IMR-90 (cell line): ENCODE measurements around the gene TENM3. TPM values are rescaled to one million over a fixed set of nuclear protein-coding genes. Genes with fewer than 3 reads are reported as not detected.

Experiments
- ATAC-seq: fragments of 200-7000 bp; cut with Tn5 transposase; 2 replicates; pipeline ENCODE4 v1.9.1; 2020; ENCODE audit warnings: low read depth, mild to moderate bottlenecking, moderate library complexity
- BruUV-seq: library from RNA; stranded (reverse); fragments of 400-500 nt; replicated peaks from 2 replicates; lab custom pipeline; 2021; lab: Mats Ljungman, UMichigan
- CTCF ChIA-PET: fragments of 300-600 bp; formaldehyde crosslinking; extraction: SDS; loops from one replicate; lab custom pipeline; 2021; ENCODE audit warnings: antibody characterized with exemption; lab: Yijun Ruan, JAX
- POLR2A ChIA-PET: fragments of 300-600 bp; sonication (Branson Sonifier 250); formaldehyde crosslinking; loops from one replicate; lab custom pipeline; 2022; ENCODE audit warnings: antibody characterized with exemption; ENCODE audit not compliant: unreplicated experiment; lab: Charles Lee
- DNase-seq: peaks from one replicate; pipeline ENCODE4 v3.0.0; 2013
- H2AFZ ChIP-seq: replicated peaks from 2 replicates; pipeline ENCODE3; 2013; ENCODE audit warnings: low read length, mild to moderate bottlenecking; ENCODE audit not compliant: poor library complexity
- H2AK5ac ChIP-seq: 2 replicates; pipeline ENCODE4 v1.6.1; 2013; ENCODE audit warnings: low read depth, low read length, inconsistent platforms
- H2AK9ac ChIP-seq: replicated peaks from 2 replicates; pipeline ENCODE3; 2013; ENCODE audit warnings: mild to moderate bottlenecking, low read depth, low read length, moderate library complexity; ENCODE audit not compliant: poor library complexity
- H2BK120ac ChIP-seq: 2 replicates; pipeline ENCODE4 v1.6.1; 2013; ENCODE audit warnings: low read depth, low read length, inconsistent platforms
- H2BK15ac ChIP-seq: 3 replicates; pipeline ENCODE4 v1.6.1; 2013; ENCODE audit warnings: low read depth, low read length, inconsistent platforms
- H2BK20ac ChIP-seq: 2 replicates; pipeline ENCODE4 v1.6.1; 2013; ENCODE audit warnings: low read depth, mild to moderate bottlenecking, inconsistent platforms, low read length, moderate library complexity
- H2BK5ac ChIP-seq: 2 replicates; pipeline ENCODE4 v1.6.1; 2013; ENCODE audit warnings: mild to moderate bottlenecking, low read depth, low read length, inconsistent platforms; ENCODE audit not compliant: poor library complexity, severe bottlenecking
- H3K14ac ChIP-seq: replicated peaks from 2 replicates; pipeline ENCODE4 v1.6.1; 2013; ENCODE audit warnings: low read depth, low read length, inconsistent platforms
- H3K18ac ChIP-seq: 2 replicates; pipeline ENCODE4 v1.6.1; 2013; ENCODE audit warnings: low read depth, low read length, control low read depth
- H3K23ac ChIP-seq: 2 replicates; pipeline ENCODE4 v1.6.1; 2013; ENCODE audit warnings: low read depth, low read length, inconsistent platforms
- H3K27ac ChIP-seq: 2 replicates; pipeline ENCODE4 v1.5.1; 2013; ENCODE audit warnings: mild to moderate bottlenecking, control low read depth, low read length; ENCODE audit not compliant: insufficient read depth
- H3K27me3 ChIP-seq: 2 replicates; pipeline ENCODE4 v1.6.1; 2013; ENCODE audit warnings: low read length; ENCODE audit not compliant: control insufficient read depth, insufficient read depth
- H3K36me3 ChIP-seq: 2 replicates; pipeline ENCODE4 v1.6.1; 2013; ENCODE audit warnings: low read length, mixed read lengths; ENCODE audit not compliant: control insufficient read depth, insufficient read depth
- H3K4ac ChIP-seq: 2 replicates; pipeline ENCODE4 v1.6.1; 2013; ENCODE audit warnings: low read depth, low read length, inconsistent platforms
- H3K4me1 ChIP-seq: 2 replicates; pipeline ENCODE4 v1.6.1; 2013; ENCODE audit warnings: low read length, mixed read lengths; ENCODE audit not compliant: control insufficient read depth, insufficient read depth
- H3K4me2 ChIP-seq: 2 replicates; pipeline ENCODE4 v1.6.1; 2013; ENCODE audit warnings: low read depth, mild to moderate bottlenecking, control low read depth, low read length, moderate library complexity
- H3K4me3 ChIP-seq: 2 replicates; pipeline ENCODE4 v1.5.1; 2013; ENCODE audit warnings: low read depth, mild to moderate bottlenecking, control low read depth, low read length, moderate library complexity; ENCODE audit not compliant: insufficient read depth
- H3K56ac ChIP-seq: 2 replicates; pipeline ENCODE4 v1.6.1; 2013; ENCODE audit warnings: low read length, inconsistent platforms; ENCODE audit not compliant: insufficient read depth; ENCODE audit errors: extremely low read depth
- H3K79me1 ChIP-seq, 2 experiments: 2 replicates each; pipeline ENCODE4 v1.6.1; 2013; ENCODE audit warnings: low read length in 2 of 2, inconsistent platforms in 1 of 2, low read depth in 1 of 2
- H3K9ac ChIP-seq: 2 replicates; pipeline ENCODE4 v1.6.1; 2013; ENCODE audit warnings: low read depth, low read length, control low read depth
- H3K9me1 ChIP-seq: 2 replicates; pipeline ENCODE4 v1.6.1; 2013; ENCODE audit warnings: low read length, inconsistent platforms; ENCODE audit not compliant: insufficient read depth
- H3K9me3 ChIP-seq: 2 replicates; pipeline ENCODE4 v1.6.1; 2013; ENCODE audit warnings: low read length; ENCODE audit not compliant: control insufficient read depth, insufficient read depth
- H4K20me1 ChIP-seq: 2 replicates; pipeline ENCODE4 v1.6.1; 2013; ENCODE audit warnings: low read length, inconsistent platforms; ENCODE audit not compliant: insufficient read depth
- H4K5ac ChIP-seq: 2 replicates; pipeline ENCODE4 v1.6.1; 2013; ENCODE audit warnings: mild to moderate bottlenecking, low read depth, low read length, control low read depth
- H4K8ac ChIP-seq, 2 experiments: 2 replicates each; pipeline ENCODE4 v1.6.1; 2013; ENCODE audit warnings: low read depth in 2 of 2, low read length in 2 of 2, control low read depth in 1 of 2, inconsistent platforms in 1 of 2
- H4K91ac ChIP-seq: 2 replicates; pipeline ENCODE4 v1.6.1; 2013; ENCODE audit warnings: low read depth, low read length, inconsistent platforms; ENCODE audit not compliant: insufficient read depth
- CEBPB ChIP-seq: IDR thresholded peaks from 2 replicates; pipeline ENCODE4 v1.6.1; 2012; ENCODE audit warnings: low read depth, low read length, improper control_type of control experiment
- CHD1 ChIP-seq: IDR thresholded peaks from 2 replicates; pipeline ENCODE4 v1.6.1; 2012; ENCODE audit warnings: low read depth, low read length, improper control_type of control experiment
- WGBS, 2 experiments: methylation state at CpG; one replicate each; pipeline versions ENCODE4 v1.1.5 to v1.1.7; 2013; ENCODE audit warnings: missing lambda C conversion rate in 2 of 2; ENCODE audit not compliant: insufficient read length in 1 of 2; ENCODE audit errors: extremely low coverage in 2 of 2; 5-methylcytosine and 5-hydroxymethylcytosine counted together
- dilution Hi-C: fragments of 300-500 bp; cut with HindIII; formaldehyde crosslinking; loops from one replicate; pipeline ENCODE4 v1.14.3; 2018; ENCODE audit warnings: low sequenced_read_pairs; ENCODE audit not compliant: unreplicated experiment
- in situ Hi-C: fragments of 300-500 bp; cut with MboI; formaldehyde crosslinking; loops from 3 replicates; pipeline ENCODE4 v1.14.3; 2019; ENCODE audit warnings: low sequenced_read_pairs, inconsistent platforms, mixed read lengths
- intact Hi-C: fragments of 100-400 bp; cut with micrococcal nuclease; formaldehyde crosslinking; loops from 2 replicates; pipeline ENCODE4 v1.10.0; 2022
- polyA plus RNA-seq, 3 experiments: library from polyadenylated mRNA; depleted of rRNA; stranded (reverse); fragments of >200 nt; gene quantifications; 2 replicates each; pipeline ENCODE4 v1.2.3, GENCODE V29; 2012; ENCODE audit warnings: low replicate concordance in 1 of 3
- total RNA-seq: library from RNA; depleted of rRNA; stranded (reverse); fragments of >200 nt; gene quantifications from 2 replicates; pipeline ENCODE4 v1.2.3, GENCODE V29; 2012

Gene TENM3
- total and polyA plus RNA-seq, 2 of the 4 experiments (the other 2 are of a cell fraction) = 29.9 to 173 TPM

DNA sequence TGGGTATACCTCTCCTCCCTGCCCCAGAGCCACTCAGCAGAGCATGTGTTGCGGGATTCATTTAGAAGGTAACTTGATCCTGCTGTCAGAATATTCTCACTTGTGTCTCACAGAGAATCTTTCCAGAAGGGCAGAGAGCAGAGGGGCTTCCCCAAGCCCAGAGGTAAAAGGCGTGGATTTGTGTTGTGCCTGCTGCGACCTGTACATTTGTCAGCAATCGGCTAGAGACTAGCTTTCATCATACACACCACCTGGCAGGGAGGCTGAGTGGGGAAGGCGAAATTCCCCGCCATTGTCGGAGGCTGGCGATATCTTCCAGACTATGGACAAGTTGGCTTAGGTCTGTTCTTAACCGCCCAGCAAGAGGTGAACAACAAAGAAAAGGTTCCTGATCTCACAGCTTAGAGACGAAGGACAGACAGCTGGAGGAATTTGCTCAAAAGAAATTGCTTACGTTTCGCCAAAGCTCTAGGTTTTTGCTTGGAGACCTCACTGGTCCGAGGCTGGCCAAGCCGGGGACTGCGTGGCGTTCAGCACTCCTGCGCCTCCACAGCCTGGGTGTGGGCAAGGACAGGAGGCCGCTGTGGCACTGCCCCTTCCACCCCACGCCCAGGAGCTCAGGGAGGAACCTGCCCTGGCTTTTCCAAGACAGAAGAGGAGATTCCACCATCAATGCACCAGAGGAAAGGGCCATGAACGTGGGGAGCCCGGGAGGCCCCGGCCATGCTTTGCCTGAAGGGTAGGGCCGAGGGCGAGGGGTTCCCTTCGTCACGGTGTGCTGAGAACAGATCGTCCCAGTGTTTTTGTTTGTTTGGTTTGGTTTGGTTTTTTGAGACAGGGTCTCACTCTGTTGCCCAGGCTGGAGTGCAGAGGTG lies 604.6 kb downstream of the TENM3 start:
- no peak overlapping the region for H2BK5ac ChIP-seq
- no peak for DNase-seq
- no peak overlapping the region for H3K9ac ChIP-seq
- H3K4me3 ChIP-seq = no peak overlapping the region
- no peak overlapping the region for H3K56ac ChIP-seq
- H3K18ac ChIP-seq = no peak overlapping the region
- H3K9me1 ChIP-seq = no peaks in the 10 kb centered on the region
- dilution Hi-C loops = no loop called here
- H3K14ac ChIP-seq = no peak overlapping the region
- no peak overlapping the region for H4K5ac ChIP-seq
- no peak overlapping the region for H4K8ac ChIP-seq
- H2AFZ ChIP-seq = no peak overlapping the region
- CTCF ChIA-PET = no interaction called here
- H3K27me3 ChIP-seq = peaks cover 15% of the 10 kb centered on the region
- no peaks in the 10 kb centered on the region for H3K79me1 ChIP-seq
- in situ Hi-C loops = no loop called here
- POLR2A ChIA-PET = no interaction called here
- H3K27ac ChIP-seq = no peak overlapping the region
- H2AK5ac ChIP-seq = no peak overlapping the region
- peaks cover 1% of the 10 kb centered on the region; the same call in 1 of the 2 replicates for H3K9me3 ChIP-seq
- TF ChIP-seq CEBPB (no peak), CHD1 (no peak)
- H3K4ac ChIP-seq = no peak overlapping the region
- no peak overlapping the region for H3K23ac ChIP-seq
- H3K4me2 ChIP-seq = no peak overlapping the region
- H3K4me1 ChIP-seq = no peaks in the 10 kb centered on the region
- H2BK15ac ChIP-seq = no peak overlapping the region
- intact Hi-C loops = no loop called here
- no peaks in the 10 kb centered on the region for H4K20me1 ChIP-seq
- ATAC-seq = no peak
- no peak overlapping the region for H4K91ac ChIP-seq
- no peaks in the 10 kb centered on the region for H3K36me3 ChIP-seq
- H2BK120ac ChIP-seq = no peak overlapping the region
- H2AK9ac ChIP-seq = no peak overlapping the region
- no TSS peak for BruUV-seq
- no peak overlapping the region for H2BK20ac ChIP-seq
- 82% methylated on average over 10 of the region's 27 CpGs; no CpG with 5 or more reads in 1 of the 2 experiments for WGBS, 2 experiments
